Upper lobe of right lung (tissue), 1 donor: ENCODE measurements around the gene FAM229A. TPM values are rescaled to one million over a fixed set of nuclear protein-coding genes. Genes with fewer than 3 reads are reported as not detected.
"Not testable (repeated sequence)": the region's sequence is repeated elsewhere in the genome, so short reads cannot be mapped to it uniquely, and the experiment has no call there.

Experiments
- ATAC-seq: fragments of 200-7000 bp; cut with Tn5 transposase; one replicate; pipeline ENCODE4 v1.9.1; 2020; ENCODE audit warnings: mild to moderate bottlenecking, moderate library complexity
- DNase-seq: peaks from one replicate; pipeline ENCODE4 v3.0.0-alpha.2; 2020
- H3K27ac ChIP-seq: fragments of 200-600 bp; one replicate; pipeline ENCODE4 v1.8.0; 2022
- H3K27me3 ChIP-seq: fragments of 200-600 bp; one replicate; pipeline ENCODE4 v1.8.0; 2022; ENCODE audit warnings: mild to moderate bottlenecking
- H3K36me3 ChIP-seq: fragments of 200-600 bp; one replicate; pipeline ENCODE4 v1.8.0; 2022
- H3K4me1 ChIP-seq: fragments of 200-600 bp; one replicate; pipeline ENCODE4 v1.8.0; 2022
- H3K4me3 ChIP-seq: fragments of 200-600 bp; one replicate; pipeline ENCODE4 v1.8.0; 2022; ENCODE audit warnings: mild to moderate bottlenecking
- H3K9me3 ChIP-seq: fragments of 200-600 bp; one replicate; pipeline ENCODE4 v1.8.0; 2022
- intact Hi-C: fragments of 100-400 bp; cut with DNase I; formaldehyde crosslinking; loops from one replicate; pipeline ENCODE4 v1.11.0; 2022
- total RNA-seq: library from RNA; stranded (reverse); fragmentation: NEBNext Ultra II Directional; extraction: Animal tissue kit (Norgen Biotek cat#: 25700); gene quantifications from one replicate; pipeline ENCODE4 v1.2.1, GENCODE V29; 2021
- TF ChIP-seq, protein P1 (sequence below): fragments of 200-600 bp; IDR thresholded peaks from one replicate; pipeline ENCODE4 v1.8.0; 2022; ENCODE audit warnings: antibody characterized with exemption
- donor health status: DM: no; HTN: yes; CAD: no; lungs with severe emphysema.

FAM229A gene
- total RNA-seq, 1 donor from 2014 or later: 9.3 TPM

DNA sequence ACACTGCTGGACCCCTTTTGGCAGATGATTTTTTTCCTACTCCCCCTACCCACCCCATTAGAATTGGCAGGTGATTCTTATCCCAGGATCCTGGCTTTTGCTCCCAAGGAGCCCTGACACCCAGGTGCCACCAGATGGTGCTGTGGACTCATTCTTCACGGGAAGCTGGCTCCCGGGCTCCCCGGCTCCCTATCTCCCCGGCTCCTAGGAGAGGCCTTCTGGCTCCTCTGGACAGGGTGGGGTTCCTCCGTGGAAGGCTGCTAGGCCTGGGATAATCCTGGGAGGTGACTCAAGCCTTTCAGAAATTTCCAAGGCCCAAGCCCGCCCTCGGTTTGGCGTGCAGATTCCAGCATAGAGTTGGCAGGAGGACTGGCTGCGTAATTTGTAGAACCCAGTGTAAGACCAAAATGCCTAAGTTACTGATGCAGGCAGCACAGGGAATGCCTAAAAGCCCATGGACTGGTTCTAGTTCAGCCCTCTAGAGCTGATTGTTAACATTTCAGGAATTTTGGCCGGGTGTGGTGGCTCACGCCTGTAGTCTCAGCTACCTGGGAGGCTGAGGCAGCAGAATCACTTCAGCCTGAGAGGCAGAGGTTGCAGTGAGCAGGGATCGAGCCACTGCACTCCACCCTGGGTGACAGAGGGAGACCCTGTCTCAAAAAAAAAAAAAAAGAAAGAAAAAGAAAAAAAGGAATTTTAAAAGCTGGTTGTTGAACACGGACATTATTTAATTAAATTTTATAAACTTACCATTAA is 38.8 kb upstream of the FAM229A start:
- Histone ChIP-seq H3K27me3 (no peaks in the 10 kb centered on the region), H3K4me3 (no peak overlapping the region), H3K36me3 (no peaks in the 10 kb centered on the region), H3K27ac (peak overlapping the region; percentile 58), H3K4me1 (no peaks in the 10 kb centered on the region), H3K9me3 (no peaks in the 10 kb centered on the region)
- DNase-seq: peak; percentile 89
- intact Hi-C loops: no loop called here
- peak; percentile 99 for ATAC-seq
- TF ChIP-seq, protein P1, sequence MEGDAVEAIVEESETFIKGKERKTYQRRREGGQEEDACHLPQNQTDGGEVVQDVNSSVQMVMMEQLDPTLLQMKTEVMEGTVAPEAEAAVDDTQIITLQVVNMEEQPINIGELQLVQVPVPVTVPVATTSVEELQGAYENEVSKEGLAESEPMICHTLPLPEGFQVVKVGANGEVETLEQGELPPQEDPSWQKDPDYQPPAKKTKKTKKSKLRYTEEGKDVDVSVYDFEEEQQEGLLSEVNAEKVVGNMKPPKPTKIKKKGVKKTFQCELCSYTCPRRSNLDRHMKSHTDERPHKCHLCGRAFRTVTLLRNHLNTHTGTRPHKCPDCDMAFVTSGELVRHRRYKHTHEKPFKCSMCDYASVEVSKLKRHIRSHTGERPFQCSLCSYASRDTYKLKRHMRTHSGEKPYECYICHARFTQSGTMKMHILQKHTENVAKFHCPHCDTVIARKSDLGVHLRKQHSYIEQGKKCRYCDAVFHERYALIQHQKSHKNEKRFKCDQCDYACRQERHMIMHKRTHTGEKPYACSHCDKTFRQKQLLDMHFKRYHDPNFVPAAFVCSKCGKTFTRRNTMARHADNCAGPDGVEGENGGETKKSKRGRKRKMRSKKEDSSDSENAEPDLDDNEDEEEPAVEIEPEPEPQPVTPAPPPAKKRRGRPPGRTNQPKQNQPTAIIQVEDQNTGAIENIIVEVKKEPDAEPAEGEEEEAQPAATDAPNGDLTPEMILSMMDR: peak; percentile 92

DNA sequence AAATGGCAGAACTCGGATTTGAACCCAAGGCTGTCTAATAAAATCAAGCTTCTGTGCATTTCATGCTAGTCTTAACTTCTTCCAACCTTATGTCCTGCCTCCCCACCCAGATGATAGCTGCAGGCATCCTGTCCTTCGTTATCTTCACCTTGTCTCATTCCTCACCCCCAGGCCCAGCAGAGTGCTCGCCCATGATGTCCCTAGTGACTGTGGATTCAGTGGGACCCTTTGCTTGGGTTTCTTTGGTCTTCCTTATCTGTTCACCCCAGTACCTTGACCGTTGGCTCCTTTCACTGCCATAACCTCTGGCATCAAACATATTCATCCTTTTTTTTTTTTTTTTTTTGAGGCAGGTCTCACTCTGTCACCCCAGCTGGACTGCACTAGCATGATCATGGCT is 37.6 kb upstream of the FAM229A start:
- Histone ChIP-seq H3K27ac (no peak overlapping the region), H3K9me3 (no peaks in the 10 kb centered on the region), H3K4me3 (no peak overlapping the region), H3K27me3 (no peaks in the 10 kb centered on the region), H3K36me3 (no peaks in the 10 kb centered on the region), H3K4me1 (no peaks in the 10 kb centered on the region)
- DNase-seq (no peak), ATAC-seq (no peak)
- TF ChIP-seq, protein P1: no peak
- intact Hi-C loops: no loop called here

DNA sequence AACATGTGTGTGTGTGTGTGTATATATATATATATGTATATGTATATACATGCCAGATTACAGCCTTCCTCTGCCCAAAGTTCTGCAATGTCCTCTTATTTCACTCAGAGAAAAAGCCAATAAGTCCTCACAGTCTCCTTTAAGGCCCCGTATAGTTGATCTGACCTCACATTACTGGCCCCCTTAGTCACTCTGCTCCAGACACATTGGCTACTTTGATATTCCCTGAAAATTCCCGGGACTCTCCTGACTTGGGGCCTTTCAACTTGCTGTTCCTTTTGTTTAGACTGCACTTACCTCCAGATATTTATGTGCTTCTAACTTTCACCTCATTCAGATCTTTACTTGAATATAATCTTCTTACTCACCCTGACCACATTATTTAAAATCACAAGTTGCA is 36.1 kb upstream of the FAM229A start:
- intact Hi-C loops: no loop called here
- ATAC-seq: no peak

DNA sequence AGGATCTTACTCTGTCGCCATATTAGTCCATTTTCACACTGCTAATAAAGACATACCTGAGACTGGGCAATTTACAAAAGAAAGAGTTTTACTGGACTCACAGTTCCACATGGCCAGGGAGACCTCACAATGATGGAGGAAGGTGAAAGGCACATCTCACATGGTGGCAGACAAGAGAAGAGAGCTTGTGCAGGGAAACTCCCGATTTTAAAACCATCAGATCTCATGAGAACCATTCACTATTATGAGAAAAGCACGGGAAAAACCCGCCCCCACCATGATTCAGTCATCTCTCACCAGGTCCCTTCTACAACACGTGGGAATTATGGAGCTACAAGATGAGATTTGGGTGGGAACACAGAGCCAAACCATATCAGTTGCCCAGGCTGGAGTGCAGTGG is 34.2 kb upstream of the FAM229A start:
- H3K36me3 ChIP-seq, H3K27ac ChIP-seq, DNase-seq, H3K9me3 ChIP-seq, intact Hi-C loops, ATAC-seq, H3K27me3 ChIP-seq, H3K4me3 ChIP-seq: not testable (repeated sequence)
- H3K4me1 ChIP-seq: peaks cover 20% of the 10 kb centered on the region

More for the DNA sequence above, 36.1 kb upstream of the FAM229A start:
- DNase-seq: no peak
- Histone ChIP-seq H3K36me3 (no peaks in the 10 kb centered on the region), H3K27ac (no peak overlapping the region), H3K27me3 (no peaks in the 10 kb centered on the region), H3K4me3 (no peak overlapping the region), H3K4me1 (peaks cover 4% of the 10 kb centered on the region), H3K9me3 (no peaks in the 10 kb centered on the region)
- TF ChIP-seq, protein P1: no peak

DNA sequence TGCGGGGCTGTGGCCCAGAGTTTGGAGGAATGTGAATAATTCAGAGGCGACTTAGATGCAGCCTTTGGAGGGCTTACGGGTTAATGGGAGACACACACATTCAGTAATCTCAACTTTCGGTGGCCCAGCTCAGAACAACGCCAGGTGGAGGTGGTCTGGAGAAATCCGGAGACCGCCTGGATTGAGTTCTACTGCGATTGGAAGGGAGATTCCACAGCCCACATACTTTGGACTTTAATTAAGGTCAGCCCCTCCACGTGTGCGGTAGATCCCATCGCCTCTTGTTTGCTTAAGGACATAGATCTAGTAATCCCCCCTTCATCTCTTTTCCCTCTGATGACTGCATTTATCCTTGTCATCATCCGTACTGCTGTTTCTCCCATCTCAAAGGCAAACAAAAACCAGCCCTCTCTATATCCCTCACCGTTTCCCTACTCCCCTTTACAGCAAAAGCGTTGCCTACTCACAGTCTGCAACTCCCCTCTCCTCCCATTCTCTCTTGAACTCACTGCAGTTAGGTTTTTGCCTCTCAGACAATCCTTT is 32.7 kb upstream of the FAM229A start:
- Histone ChIP-seq H3K36me3 (peaks cover 8% of the 10 kb centered on the region), H3K4me3 (peak overlapping the region; percentile 96), H3K27ac (peak overlapping the region; percentile 88), H3K9me3 (no peaks in the 10 kb centered on the region), H3K4me1 (peaks cover 20% of the 10 kb centered on the region), H3K27me3 (no peaks in the 10 kb centered on the region)
- TF ChIP-seq, protein P1: no peak
- ATAC-seq (no peak), DNase-seq (no peak)
- intact Hi-C loops: no loop called here

DNA sequence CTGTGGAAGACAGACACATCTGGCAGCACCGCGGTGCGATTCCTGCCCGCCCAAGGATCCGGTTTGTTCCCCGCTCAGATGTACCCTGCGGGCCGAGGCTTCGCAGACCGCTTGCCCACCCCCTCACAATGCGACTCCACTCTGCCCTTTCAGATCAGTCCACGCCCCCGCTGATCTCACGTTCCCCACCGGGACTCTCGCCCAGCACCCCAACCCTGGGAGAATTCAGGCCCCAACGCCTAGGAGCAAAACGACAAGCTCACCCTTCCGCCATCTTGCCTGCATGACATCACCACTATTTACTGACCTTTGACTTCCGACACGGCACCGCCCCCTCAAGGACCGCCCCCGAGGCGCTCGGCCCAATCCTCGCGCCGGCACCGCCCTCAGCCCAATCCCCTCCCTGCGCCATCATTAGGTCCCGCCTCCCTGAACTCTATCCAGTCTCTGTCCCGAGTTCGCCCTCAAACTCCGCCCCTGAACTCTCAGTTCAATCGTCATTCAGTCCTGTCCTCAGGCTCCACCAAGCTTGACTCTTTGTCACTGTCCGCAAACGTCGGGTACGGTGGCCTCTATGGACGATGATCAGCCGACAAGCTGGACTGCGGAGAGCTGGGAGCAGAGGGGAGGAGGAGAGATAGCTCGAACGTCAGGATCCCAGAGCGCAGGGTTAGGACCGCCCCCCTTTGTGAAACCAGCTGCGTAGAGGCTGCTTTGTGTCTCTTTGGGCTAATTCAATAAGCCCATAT is 32.0 kb upstream of the FAM229A start, which contains the start of gene BSDC1:
BSDC1 (minus strand) TSS at position 301 of the 749 bp plus-strand sequence; CDS start at position 274, 27 bp downstream.
- H3K4me1 ChIP-seq: peaks cover 20% of the 10 kb centered on the region
- TF ChIP-seq, protein P1: no peak
- DNase-seq (peak; percentile 99), ATAC-seq (peak; percentile 99)
- intact Hi-C loops: no loop called here
- H3K4me3 ChIP-seq: peak within 1 kb of the TSS; percentile 96
- H3K9me3 ChIP-seq: no peaks in the 10 kb centered on the region
- peaks cover 15% of the 10 kb centered on the region for H3K36me3 ChIP-seq
- peak within 1 kb of the TSS; percentile 88 for H3K27ac ChIP-seq
- H3K27me3 ChIP-seq: no peaks in the 10 kb centered on the region
